Stimulated activated CD8-positive, alpha-beta memory T cell treated with anti-CD3 and anti-CD28 coated beads, Interleukin-15, amount 100 ng/mL, for 4 hours (primary cell): Measurements from ENCODE around the gene TMEM168.
"Not testable (repeated sequence)": the region's sequence is repeated elsewhere in the genome, so short reads cannot be mapped to it uniquely, and the experiment has no call there.

Experiments used
- DNase-seq, 2 donors: peaks; one replicate each; pipeline ENCODE4 v3.0.0-alpha.2; 2020; ENCODE audit warnings: low read depth in 2 of 2

TMEM168 gene

DNA sequence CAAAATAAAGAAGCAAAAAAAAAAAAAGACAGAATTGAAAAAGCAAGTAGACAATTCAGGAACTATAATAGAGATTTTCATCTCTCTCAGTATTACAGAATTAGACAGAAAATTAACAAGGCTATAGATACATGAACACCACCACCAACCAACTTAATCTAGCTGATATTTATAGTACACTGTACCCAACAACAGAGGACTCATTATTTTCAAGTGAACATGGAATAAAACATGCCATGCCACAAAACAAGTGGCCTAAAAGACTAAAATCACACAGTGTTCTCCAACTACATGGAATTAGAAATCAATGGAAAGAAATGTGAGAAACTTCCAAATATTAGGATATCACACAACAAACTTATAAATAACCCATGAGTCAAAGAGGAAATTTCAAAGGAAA lies 9.1 kb downstream of the TMEM168 start:
- no peak for DNase-seq

- DNase-seq = no peak
Measured at GRCh38 chr7:112779667-112780066, 10.5 kb downstream of the TMEM168 start.

DNA sequence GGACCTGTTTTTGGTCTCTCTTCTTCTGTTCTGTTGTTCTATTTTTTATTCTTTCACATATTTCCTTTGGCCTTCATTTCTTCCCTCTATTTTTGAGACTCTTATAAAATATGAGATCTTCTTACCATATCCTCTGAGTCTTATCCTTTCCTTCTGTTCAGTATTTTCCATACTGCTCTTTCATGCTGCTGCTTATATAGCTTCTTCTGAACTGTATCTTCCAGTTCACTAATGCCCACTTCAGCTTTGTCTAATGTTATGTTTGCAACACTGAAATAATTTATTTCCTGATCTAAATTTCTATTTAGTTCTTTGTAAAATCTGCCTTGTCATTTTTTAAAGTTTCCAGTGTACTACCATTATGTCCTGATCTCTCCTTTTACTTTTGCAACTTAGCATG lies 12.8 kb downstream of the TMEM168 start:
- no peak for DNase-seq

- no peak for DNase-seq
Measured at GRCh38 chr7:112771166-112771565, 19.0 kb downstream of the TMEM168 start.

DNA sequence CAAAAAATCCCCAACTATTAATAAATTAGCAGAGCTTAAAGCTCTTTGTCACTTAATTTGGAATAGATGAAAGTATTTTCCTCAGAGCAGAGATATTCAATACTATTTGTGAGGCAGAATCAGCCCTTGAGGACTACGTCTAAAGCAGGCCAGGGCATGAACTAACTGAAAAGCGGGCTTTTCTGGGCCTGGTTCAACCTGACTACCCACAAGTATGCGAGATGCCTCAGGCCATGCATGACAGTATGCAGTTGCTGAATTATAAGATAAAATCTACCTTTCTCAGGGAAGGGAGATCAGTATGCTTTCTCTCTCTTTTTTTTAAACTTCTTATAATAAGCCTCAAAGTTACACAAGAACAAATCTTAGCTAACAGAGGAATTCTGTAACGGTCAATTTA lies 20.1 kb downstream of the TMEM168 start:
- no peak for DNase-seq

GRCh38 chr7:112765105-112765504 lies 25.1 kb downstream of the TMEM168 start:
- no peak for DNase-seq

GRCh38 chr7:112763996-112764395 lies 26.2 kb downstream of the TMEM168 start:
- no peak for DNase-seq

- DNase-seq = no peak
Measured at GRCh38 chr7:112763298-112763697, 26.9 kb downstream of the TMEM168 start.

DNA sequence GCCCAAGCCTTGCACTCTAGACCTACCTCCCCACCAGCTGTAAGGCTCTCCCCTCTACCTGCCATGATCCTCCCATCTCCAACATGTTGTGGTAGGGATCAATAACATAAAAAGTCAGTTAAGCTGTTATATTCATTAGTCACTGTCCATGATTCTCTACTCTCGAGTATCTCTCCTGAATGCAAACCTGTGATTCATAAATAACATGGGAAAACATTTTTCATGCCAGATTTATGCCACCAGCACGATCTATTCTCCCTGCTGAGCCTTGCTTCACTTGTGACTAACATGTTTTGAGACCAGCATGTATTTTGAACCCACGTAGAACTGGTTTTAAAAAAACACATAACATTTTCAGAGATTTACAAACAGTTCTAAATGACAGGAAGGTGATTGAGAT lies 30.3 kb downstream of the TMEM168 start:
- DNase-seq = no peak

GRCh38 chr7:112757337-112757736 lies 32.9 kb downstream of the TMEM168 start:
- DNase-seq = no peak

DNA sequence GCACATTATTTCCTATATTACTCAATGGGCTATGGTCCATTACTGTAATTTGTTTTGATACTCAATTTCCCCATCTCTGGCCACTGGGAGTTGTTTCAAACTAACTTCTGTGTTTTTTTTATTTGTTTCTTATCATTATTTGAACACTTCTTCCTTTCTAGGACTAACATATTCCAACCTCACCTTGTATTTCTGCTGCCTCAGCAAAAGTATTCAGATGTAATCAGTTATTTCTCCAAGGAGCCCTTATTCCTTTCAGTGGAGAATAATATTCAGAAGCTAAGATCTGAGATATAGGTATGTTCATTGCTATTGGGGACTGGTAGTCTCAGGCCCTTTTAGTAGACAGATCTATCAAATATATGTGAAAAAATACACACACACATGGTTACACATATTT lies 36.9 kb downstream of the TMEM168 start:
- DNase-seq = no peak

DNA sequence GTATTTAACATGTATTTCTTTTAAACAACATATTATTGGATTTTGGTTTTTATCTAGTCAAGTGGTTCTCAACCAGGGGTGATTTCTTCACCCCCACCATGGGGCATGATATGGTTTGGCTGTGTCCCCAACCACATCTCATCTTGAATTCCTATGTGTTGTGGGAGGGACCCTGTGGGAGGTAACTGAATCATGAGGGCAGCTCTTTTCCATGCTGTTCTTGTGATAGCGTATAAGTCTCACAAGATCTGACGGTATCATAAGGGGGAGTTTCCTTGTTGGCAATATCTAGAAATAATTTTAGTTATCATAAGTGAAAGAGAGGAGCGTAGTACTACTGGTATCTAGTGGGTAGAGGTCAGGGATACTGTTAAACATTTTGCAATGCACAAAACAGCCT lies 37.6 kb downstream of the TMEM168 start:
- DNase-seq = no peak

DNA sequence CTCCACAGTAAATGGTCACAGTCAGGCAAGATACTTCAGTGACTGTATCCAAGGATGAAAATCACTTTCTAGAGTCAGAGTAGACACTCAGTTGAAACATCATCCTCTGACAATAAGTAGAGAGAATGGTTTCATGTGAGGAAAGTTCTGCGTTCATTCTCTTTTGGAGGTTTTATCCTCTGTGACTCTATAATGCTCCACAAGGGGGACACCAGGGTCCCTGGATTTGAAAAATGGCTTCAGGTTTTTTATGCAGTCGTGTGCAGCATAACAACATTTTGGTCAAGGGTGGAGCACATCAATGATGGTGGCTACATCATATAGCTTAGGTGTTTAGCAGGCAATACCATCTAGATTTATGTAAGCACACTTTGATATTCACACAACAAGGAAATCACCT lies 40.4 kb downstream of the TMEM168 start:
- DNase-seq = no peak

- DNase-seq = no peak
Measured at GRCh38 chr7:112748381-112748780, 41.8 kb downstream of the TMEM168 start.

DNA sequence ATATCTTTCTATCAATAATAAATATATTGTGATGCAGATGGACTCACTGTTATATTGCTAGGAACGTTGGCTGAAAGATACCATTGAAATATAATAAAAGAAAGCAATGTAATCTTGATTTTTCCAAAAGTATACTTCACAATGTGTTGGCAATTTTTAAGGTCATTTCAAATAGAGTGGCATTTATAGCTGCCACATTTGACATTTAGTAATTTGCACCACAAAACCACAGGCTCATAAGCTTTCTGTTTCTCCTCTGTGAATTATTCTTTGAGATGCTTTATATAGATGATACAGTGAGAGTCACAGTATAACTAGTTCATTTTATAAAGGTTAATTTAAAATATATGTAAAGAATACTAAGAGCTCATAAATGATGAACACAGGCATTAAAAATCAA lies 44.6 kb downstream of the TMEM168 start:
- DNase-seq = no peak

DNA sequence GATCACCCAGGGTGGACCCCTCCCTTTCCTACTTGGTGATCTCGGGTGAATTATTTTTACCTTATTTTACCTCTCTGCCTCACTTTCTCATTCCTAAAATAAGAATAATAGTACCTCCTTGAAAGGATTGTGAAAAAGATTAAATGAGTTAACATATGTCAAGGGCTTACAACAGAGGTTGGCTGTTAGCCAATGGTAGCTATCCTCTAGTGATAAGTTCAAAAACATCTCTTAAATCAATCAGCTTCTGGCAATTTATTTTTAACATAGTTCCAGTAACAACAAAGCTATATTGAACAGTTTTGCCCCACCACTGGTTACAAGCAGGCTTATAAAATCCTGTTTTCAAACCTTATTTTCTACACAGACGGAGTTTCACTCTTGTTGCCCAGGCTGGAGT lies 45.4 kb downstream of the TMEM168 start:
- no peak for DNase-seq

- no peak for DNase-seq
Measured at GRCh38 chr7:112743811-112744210, 46.4 kb downstream of the TMEM168 start.

GRCh38 chr7:112740667-112741066 lies 49.5 kb downstream of the TMEM168 start:
- no peak for DNase-seq

DNA sequence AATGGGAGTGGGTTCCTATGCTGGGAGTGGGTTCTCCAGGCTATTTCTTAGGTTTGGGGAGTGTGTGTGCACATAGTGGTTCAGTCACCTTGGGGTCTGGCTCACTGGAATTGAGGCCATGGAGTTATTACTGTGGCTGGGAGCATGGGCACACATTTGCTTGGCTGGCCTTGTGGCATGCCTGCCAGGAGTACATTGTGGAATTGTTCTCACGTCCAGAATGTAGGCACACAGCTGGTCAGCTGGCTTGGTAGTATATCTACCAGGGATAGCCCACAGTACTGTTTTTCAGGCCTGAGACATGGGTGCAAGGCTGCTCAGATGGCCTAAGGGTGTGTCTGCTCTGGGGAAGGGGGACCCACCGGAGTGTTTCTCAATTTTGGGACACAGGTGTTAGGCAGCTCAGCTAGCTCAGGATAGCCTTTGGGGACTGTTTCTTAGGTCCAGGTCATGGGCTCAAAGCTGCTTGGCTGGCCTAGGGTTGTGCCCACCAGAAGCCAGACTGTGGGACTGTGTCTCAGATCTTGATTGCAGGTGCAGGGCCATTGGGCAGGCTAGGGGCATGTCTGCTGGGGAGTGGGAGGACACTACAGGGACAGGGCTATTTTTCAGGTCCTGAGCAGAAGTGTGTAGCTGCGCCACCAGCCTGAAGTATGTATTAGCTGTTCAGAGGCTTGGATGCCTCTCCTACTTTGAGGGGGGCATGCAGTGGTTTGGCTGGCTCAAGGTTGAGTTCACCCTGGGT lies 50.6 kb downstream of the TMEM168 start:
- DNase-seq = no peak

DNA sequence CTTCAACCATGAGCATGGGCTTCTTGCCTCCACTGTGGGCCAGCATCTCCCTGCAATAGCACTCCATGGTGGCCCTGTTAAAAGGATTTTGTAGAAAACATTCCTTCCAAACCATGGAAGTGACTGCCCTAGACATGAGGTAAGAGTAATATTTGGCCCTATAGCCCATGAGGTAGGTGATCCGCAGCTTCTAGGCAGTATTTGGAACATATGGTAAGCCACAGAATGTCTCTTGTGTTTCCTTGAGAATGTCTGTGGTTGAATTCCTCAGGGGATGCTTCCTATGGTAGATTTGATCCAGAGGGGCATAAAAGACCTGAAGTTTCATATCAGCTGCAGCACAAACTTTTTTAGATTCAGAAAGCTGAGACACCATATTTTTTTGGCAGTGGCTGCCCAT lies 54.9 kb downstream of the TMEM168 start:
- no peak for DNase-seq

- not testable (repeated sequence) for DNase-seq
Measured at GRCh38 chr7:112731324-112731723, 58.9 kb downstream of the TMEM168 start.

DNA sequence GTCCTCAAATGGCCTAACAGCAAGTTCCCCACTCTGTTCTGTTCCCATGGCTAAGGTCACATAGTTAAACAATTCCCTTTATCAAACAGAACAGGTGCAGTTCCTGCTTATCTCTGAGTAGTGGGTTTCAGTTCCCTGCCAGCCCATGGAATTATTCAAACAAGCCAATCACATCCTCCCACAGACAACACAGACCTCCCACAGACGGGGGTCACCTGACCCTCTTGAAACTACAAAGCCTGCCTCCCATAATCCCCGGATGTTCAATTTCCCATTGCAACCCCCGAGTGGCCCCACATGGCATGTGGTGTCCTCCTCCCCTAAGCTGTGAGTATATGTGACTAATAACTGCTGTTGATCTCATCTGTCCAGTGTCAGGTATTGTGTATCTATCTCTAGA lies 64.1 kb downstream of the TMEM168 start:
- no peak for DNase-seq

GRCh38 chr7:112723416-112723815 lies 66.8 kb downstream of the TMEM168 start:
- DNase-seq = no peak

GRCh38 chr7:112721366-112721765 lies 68.8 kb downstream of the TMEM168 start:
- no peak for DNase-seq
